GM19099 (cell line): ENCODE data around the gene CLCN2.

Experiments used
- POLR2A ChIP-seq: IDR thresholded peaks from 3 replicates; pipeline ENCODE4 v1.6.1; 2011; ENCODE audit warnings: low read depth; ENCODE audit not compliant: insufficient read length; ENCODE audit errors: extremely low read depth

The CLCN2 gene

GRCh38 chr3:184372911-184373310 lies 11.5 kb upstream of the CLCN2 start:
- no peak for TF ChIP-seq POLR2A

- no peak for TF ChIP-seq POLR2A
These were observed 11.0 kb upstream of the CLCN2 start for GRCh38 chr3:184372296-184372821.

DNA sequence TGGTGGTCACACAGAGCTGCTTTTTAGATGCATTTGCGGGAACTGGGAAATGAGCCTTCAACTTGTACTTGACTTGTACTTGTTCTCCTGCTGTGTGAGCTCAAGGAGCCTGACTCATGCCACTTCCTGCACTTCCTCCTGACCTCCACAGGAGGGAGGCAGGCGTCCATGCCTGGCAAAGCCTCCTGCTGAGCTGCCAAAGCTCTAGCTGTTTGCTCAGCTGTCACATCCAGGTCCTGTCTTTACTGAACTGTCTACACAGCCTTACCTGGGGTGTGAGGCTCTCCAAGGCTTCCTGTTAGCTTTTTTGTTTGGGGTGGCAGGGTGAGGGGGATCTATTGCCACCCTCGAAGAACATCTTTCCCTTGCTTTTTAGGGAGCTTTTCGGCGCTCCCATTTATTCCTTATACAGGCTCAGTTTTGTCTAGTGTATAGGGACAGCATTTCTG lies 10.2 kb upstream of the CLCN2 start:
- TF ChIP-seq POLR2A = no peak

DNA sequence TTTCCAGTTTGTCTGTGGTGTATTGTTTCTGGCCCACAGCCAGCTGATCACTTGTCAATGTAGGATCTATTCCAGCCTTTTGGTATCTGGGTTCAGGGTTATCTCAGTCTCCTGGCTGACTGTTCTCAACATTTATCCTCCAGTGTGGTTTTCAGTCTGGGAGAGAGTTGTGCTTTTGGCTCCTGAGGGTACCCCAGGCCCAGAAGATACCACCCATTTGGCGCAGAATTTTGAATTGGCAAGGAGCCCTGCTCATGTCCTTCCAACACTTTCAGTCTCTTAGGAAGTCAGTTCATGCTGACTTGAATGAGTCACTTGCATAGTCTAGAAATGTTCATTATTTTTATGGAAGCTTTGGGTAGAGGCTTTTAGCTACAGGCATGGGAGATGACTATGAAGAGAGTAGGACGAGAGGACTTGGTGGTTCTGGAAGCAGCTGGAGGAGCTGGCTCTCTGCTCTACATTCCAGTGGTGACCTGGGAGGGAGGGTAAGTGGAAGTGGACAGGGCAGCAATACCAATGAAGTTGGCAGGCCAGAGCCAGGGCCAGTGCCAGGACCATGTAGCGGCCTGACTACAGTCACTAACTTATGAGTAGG lies 7.3 kb upstream of the CLCN2 start:
- TF ChIP-seq POLR2A = no peak

- TF ChIP-seq POLR2A = no peak
These were observed 6.7 kb upstream of the CLCN2 start for GRCh38 chr3:184368116-184368515.

- TF ChIP-seq POLR2A = no peak
These were observed 5.3 kb upstream of the CLCN2 start for GRCh38 chr3:184366619-184367289.

- TF ChIP-seq POLR2A = peak; percentile 77
These were observed 1.5 kb upstream of the CLCN2 start for GRCh38 chr3:184362668-184363546.

DNA sequence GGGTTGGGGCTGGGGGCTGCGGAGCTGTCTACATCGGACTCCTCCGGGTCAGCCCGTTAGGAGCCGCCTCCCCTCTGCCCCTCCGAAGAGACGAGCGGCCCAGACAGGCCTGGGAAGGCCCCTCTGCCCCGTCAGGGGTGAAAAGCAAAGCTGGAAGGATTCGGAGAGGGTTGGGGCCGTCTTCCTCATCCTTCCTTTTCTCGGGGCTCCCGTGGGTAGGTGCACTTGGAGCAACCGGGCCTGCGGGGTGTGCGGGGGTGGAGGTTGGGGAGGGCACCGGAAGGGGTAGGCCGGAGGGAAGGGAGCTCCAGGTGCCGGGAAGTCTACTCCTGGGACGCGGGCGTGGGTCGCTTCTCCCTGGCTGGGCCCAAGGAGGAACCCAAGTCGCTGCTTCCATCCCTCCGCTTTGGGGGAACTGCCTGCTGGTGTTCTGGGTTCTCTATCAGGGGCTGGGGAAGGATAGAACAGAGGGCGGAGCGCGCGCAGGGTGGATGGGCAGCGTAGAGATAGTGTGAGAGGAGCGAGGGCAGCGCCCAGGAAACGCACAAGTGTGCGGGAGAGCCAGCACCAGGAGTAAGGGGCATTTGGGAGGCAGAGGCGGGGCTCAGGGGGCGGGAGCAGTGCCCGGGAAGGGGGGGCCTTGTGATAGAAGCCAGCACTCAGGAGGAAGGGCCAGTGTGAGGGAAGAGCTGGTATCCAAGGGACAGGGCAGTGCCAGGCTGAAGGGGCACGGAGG lies 695 bp upstream of the CLCN2 start:
- TF ChIP-seq POLR2A = no peak

DNA sequence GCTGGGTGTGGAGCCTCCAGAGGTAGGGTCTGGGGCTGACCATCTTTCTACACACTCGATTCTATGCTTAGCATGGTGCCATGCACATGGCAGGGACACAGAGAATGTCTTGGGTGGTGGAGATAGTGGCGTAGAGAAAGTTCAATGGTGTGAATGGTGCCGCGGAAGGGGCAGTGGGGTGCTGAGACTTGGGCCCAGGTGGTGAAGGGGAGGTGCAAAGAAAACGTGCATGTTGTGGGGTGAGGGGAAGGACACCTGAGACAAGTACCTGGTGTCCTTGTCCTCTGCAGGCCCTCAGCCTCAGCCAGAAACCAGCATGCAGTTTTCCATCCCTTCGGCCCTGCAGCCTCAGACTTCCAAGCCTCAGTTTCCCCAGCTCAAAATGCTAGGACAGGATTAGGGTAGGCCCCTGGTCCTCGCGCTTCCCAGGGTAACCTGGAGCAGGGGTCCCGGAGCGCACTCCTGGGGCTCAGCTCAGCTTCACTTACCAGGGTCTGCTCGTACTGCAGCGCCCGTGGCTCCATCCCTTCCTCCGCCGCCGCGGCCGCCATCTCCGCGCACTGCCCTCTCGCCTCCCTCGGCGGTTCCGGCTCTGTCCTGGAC lies 375 bp downstream of the CLCN2 start:
- TF ChIP-seq POLR2A = no peak

GRCh38 chr3:184360070-184360928 lies 1.1 kb downstream of the CLCN2 start:
- no peak for TF ChIP-seq POLR2A

GRCh38 chr3:184359610-184360009 lies 1.8 kb downstream of the CLCN2 start:
- TF ChIP-seq POLR2A = no peak

GRCh38 chr3:184358921-184359350 lies 2.5 kb downstream of the CLCN2 start:
- TF ChIP-seq POLR2A = no peak

DNA sequence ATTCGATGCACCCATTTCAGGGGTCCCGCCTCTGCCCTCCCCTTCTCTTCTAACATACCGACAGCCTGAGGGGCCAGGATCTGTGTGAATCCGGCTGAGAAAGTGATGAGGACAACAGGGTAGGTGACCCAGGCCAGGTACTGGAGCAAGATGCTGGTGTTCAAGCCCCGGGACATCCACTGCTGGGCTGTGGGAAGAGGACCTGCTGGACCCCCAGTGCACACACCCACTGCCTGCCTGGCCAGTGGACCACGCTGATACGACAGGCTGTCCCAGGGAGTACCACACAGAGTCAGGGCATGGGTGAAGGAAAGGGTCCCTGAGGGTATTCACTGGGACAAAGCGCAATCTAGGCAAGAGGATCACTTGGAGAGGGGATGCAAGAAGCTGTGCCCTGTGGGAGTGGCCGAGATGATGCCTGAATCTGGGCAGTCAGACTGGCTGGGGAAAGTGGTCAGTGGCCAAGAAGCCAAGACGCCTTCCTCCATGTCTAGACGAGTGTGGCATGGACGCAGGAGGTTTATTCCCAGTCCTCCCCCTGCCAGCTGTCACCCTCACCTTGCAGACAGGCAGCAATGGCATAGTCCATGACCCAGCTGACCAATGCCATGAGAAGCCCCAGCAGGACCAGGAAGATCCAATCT lies 3.2 kb downstream of the CLCN2 start:
- no peak for TF ChIP-seq POLR2A
